GM12878 (cell line): ENCODE results near the gene TRABD. TPM values are rescaled to one million over a fixed set of nuclear protein-coding genes. Genes with fewer than 3 reads are reported as not detected.
A peak's percentile ranks its signal among the peaks of the same experiment; 100 is the strongest.

Experiments
- BCLAF1 ChIP-seq: fragments of 450-650 bp; IDR thresholded peaks from 2 replicates; pipeline ENCODE4 v1.6.1; 2017; ENCODE audit warnings: antibody characterized with exemption, mild to moderate bottlenecking, moderate library complexity
- CREB1 ChIP-seq: IDR thresholded peaks from 2 replicates; pipeline ENCODE4 v1.6.1; 2012; ENCODE audit warnings: low read depth, mild to moderate bottlenecking, inconsistent platforms
- KAT2A ChIP-seq: conservative IDR thresholded peaks from 2 replicates; pipeline ENCODE4 v1.6.1; 2011; ENCODE audit warnings: low read depth, low read length; ENCODE audit not compliant: control insufficient read depth
- PBX3 ChIP-seq: IDR thresholded peaks from 2 replicates; pipeline ENCODE4 v1.6.1; 2011; ENCODE audit warnings: mild to moderate bottlenecking, low read depth, low read length, moderate library complexity; ENCODE audit not compliant: insufficient replicate concordance
- POLR2A ChIP-seq: IDR thresholded peaks from 2 replicates; pipeline ENCODE4 v1.6.1; 2011; ENCODE audit warnings: low read depth, mild to moderate bottlenecking, low read length
- POLR2AphosphoS5 ChIP-seq: IDR thresholded peaks from 2 replicates; pipeline ENCODE4 v1.6.1; 2011; ENCODE audit warnings: mild to moderate bottlenecking, low read length, inconsistent platforms
- POU2F2 ChIP-seq: IDR thresholded peaks from 3 replicates; pipeline ENCODE4 v1.6.1; 2011; ENCODE audit warnings: low read depth, mild to moderate bottlenecking, low read length, borderline replicate concordance
- RAD21 ChIP-seq: IDR thresholded peaks from 2 replicates; pipeline ENCODE4 v1.6.1; 2011; ENCODE audit warnings: mild to moderate bottlenecking, low read depth, low read length, moderate library complexity; ENCODE audit not compliant: insufficient read depth
- ZBED1 ChIP-seq: IDR thresholded peaks from 2 replicates; pipeline ENCODE4 v1.6.1; 2016; ENCODE audit warnings: borderline replicate concordance
- ZBTB4 ChIP-seq: fragments of 450-650 bp; formaldehyde crosslinking; IDR thresholded peaks from 2 replicates; pipeline ENCODE4 v1.4.0; 2022; ENCODE audit warnings: mild to moderate bottlenecking, moderate library complexity
- polyA plus RNA-seq, 11 experiments: library from polyadenylated mRNA; depleted of rRNA in 4 of 11; unstranded in 6 of 11; stranded (reverse) in 5 of 11; fragments of >200 nt; fragmentation: Nextera tagmentation in 4 of 11; fragmentation: Illumina TruSeq in 1 of 11; extraction: Ambion mirVana in 4 of 11; extraction: Trizol in 1 of 11; gene quantifications; 1 replicate in 1 of 11; 2 replicates in 10 of 11; pipeline versions ENCODE4 v1.2.1 to v1.2.3, GENCODE V29; 2011 to 2016; ENCODE audit warnings: inconsistent platforms in 2 of 11, missing spikeins in 2 of 11, low read depth in 1 of 11
- total RNA-seq, 4 experiments: library from RNA; depleted of rRNA in 3 of 4; stranded (reverse); fragments of >200 nt in 3 of 4; fragmentation: Illumina TruSeq in 1 of 4; extraction: Trizol in 1 of 4; gene quantifications; 2 replicates each; pipeline versions ENCODE4 v1.2.1 to v1.2.3, GENCODE V29; 2013 to 2021
- TF ChIP-seq, protein P1 (sequence below): IDR thresholded peaks from 2 replicates; pipeline ENCODE4 v1.6.1; 2011; ENCODE audit warnings: borderline replicate concordance, low read depth, mild to moderate bottlenecking, moderate library complexity, low read length; ENCODE audit not compliant: insufficient read depth, poor library complexity, severe bottlenecking
- TF ChIP-seq, protein P2 (sequence below): IDR thresholded peaks from 2 replicates; pipeline ENCODE4 v1.6.1; 2012; ENCODE audit warnings: improper control_type of control experiment, low read depth, low read length; ENCODE audit not compliant: insufficient replicate concordance

Gene TRABD
- total and polyA plus RNA-seq, 10 of the 15 experiments (the other 5 are each of a cell fraction or from before 2014, with no cell fraction given): 0.43 to 116 (median 58.1) TPM

- TF ChIP-seq, protein P1, sequence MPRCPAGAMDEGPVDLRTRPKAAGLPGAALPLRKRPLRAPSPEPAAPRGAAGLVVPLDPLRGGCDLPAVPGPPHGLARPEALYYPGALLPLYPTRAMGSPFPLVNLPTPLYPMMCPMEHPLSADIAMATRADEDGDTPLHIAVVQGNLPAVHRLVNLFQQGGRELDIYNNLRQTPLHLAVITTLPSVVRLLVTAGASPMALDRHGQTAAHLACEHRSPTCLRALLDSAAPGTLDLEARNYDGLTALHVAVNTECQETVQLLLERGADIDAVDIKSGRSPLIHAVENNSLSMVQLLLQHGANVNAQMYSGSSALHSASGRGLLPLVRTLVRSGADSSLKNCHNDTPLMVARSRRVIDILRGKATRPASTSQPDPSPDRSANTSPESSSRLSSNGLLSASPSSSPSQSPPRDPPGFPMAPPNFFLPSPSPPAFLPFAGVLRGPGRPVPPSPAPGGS: peak; percentile 61
- TF ChIP-seq RAD21: no peak
- 0 out of 2 replicates have a peak, but pooled peaks have one; percentile 15 for TF ChIP-seq CREB1
- no peak for TF ChIP-seq BCLAF1
- TF ChIP-seq ZBTB4: no peak
- TF ChIP-seq PBX3: peak; percentile 19
- TF ChIP-seq POLR2AphosphoS5: peak; percentile 45; the same call in 1 of the 2 replicates
- TF ChIP-seq, protein P2, sequence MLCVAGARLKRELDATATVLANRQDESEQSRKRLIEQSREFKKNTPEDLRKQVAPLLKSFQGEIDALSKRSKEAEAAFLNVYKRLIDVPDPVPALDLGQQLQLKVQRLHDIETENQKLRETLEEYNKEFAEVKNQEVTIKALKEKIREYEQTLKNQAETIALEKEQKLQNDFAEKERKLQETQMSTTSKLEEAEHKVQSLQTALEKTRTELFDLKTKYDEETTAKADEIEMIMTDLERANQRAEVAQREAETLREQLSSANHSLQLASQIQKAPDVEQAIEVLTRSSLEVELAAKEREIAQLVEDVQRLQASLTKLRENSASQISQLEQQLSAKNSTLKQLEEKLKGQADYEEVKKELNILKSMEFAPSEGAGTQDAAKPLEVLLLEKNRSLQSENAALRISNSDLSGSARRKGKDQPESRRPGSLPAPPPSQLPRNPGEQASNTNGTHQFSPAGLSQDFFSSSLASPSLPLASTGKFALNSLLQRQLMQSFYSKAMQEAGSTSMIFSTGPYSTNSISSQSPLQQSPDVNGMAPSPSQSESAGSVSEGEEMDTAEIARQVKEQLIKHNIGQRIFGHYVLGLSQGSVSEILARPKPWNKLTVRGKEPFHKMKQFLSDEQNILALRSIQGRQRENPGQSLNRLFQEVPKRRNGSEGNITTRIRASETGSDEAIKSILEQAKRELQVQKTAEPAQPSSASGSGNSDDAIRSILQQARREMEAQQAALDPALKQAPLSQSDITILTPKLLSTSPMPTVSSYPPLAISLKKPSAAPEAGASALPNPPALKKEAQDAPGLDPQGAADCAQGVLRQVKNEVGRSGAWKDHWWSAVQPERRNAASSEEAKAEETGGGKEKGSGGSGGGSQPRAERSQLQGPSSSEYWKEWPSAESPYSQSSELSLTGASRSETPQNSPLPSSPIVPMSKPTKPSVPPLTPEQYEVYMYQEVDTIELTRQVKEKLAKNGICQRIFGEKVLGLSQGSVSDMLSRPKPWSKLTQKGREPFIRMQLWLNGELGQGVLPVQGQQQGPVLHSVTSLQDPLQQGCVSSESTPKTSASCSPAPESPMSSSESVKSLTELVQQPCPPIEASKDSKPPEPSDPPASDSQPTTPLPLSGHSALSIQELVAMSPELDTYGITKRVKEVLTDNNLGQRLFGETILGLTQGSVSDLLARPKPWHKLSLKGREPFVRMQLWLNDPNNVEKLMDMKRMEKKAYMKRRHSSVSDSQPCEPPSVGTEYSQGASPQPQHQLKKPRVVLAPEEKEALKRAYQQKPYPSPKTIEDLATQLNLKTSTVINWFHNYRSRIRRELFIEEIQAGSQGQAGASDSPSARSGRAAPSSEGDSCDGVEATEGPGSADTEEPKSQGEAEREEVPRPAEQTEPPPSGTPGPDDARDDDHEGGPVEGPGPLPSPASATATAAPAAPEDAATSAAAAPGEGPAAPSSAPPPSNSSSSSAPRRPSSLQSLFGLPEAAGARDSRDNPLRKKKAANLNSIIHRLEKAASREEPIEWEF: no peak
- TF ChIP-seq POU2F2: peak; percentile 25; the same call in 1 of the 3 replicates
- TF ChIP-seq KAT2A: no peak
- 0 out of 2 replicates have a peak, but pooled peaks have one; percentile 64 for TF ChIP-seq POLR2A
- TF ChIP-seq ZBED1: 0 out of 2 replicates have a peak, but pooled peaks have one; percentile 48
Measured at GRCh38 chr22:50199829-50200460, 14.2 kb downstream of the TRABD start (continued).
